HG02973 (cell line): ENCODE results near the gene CLIC3.
"Not testable (repeated sequence)": the region's sequence is repeated elsewhere in the genome, so short reads cannot be mapped to it uniquely, and the experiment has no call there.

Experiments used
- ATAC-seq: cut with Tn5 transposase; IDR thresholded peaks from one replicate; pipeline ENCODE4 v1.9.1; 2021; ENCODE audit warnings: moderate library complexity; ENCODE audit not compliant: unreplicated experiment

Gene CLIC3

GRCh38 chr9:136996361-136997292 lies at the start of gene CLIC3:
CLIC3 (minus strand) TSS chr9:136996568; CDS start chr9:136996543, 25 bp downstream.
- ATAC-seq: no peak

DNA sequence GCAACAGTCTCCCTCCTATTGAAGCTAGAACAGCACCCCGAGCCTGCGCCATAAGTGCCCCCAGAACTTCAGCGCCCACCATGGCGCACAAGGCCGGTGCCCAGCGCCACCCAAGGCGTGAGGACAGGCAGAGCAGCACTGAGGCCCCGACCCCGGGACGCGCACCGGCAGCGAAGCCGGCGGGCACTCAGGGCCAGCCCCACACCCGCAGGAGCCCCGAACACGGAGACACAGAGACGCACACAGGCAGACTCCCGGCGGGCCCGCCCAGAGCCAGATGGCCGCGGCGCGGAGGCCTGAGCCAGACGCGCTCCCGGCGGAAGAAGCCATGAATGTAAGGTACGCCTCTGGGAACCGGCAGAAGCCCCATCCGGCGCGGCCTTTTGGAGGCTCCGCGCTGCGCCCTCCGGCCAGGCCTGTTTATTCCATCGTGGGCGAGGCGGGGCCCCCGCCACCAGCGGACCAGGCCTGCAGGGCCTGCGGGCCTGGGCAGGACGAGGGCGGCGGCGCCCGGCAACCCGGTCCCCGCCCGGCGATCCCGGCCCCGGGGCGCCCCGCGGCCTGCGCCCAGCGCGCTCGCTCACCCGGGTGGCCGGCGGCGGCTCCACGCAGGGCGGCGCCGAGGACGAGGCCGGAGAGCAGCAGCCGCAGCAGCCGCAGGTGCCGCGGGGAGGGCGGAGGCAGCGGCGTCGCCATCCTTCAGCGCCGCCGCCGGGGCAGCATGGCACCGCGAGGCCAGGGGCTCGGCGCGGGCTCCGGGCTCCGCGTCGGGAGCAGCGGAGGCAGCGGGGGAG lies 49.1 kb upstream of the CLIC3 start:
- ATAC-seq: no peak

GRCh38 chr9:137044502-137045177 lies 48.3 kb upstream of the CLIC3 start:
- ATAC-seq: no peak

DNA sequence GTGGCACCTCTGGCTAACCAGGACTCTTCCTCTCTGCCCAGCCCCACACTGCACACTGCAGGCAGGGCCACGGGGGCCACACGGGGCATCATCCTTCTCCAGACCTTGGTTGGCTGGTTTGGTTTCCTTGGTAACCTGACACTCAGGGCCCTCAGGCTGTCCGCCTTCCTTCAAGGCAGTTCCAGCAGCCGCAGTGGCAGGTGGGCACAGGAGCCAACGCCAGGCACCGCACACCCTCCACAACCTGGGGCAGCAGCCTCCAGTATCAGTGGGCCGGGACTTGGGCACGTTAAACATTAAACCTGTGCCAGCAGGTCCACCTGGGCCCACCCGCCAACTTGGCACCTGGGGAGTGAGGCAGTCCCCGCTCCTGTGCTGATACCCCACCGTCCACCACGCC lies 47.7 kb upstream of the CLIC3 start:
- ATAC-seq: no peak

DNA sequence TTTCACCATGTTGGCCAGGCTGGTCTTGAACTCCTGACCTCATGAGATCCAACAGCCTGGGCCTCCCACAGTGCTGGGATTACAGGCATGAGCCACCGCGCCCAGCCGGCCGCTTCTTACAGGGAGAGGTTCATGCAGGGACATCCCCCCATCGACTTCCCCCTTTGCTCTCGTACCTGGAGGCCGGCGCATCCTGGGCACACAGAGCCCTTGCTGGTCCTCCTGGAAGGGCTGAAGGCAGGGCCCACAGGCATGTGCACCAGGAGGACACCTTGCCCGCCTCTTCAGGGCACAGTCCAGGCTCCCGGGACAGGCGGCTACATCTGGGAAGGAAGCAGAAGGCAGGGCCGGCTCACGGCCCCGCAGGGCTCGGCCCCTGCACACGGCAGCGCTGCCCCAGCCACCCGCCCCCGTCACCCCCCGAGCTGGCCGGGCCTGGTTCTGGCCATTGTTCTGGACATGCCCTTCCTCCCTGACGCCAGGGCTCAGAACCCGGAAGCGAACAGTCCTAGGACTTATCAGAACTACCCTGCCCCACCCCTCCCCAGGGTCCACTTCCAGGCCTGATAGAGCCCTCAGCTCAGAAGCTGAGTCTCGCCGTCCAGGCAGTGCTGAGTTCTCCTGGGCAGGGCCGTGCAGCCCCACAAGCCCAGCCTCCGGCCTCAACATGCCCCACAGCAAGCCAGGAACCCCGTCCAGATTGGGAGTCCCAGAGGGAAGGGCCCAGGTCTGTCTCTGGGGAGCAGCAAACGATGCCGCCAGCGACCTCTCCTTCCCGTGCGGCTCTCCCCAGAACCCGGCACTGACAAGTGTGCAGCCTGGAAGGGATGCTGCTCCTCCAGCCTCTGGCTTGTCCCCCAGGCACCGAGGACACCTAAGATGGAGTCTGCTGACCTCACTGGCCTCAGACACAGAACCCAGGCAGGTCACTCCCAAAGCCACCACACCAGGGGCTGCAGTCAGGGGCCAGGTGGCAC lies 46.7 kb upstream of the CLIC3 start:
- ATAC-seq: no peak

DNA sequence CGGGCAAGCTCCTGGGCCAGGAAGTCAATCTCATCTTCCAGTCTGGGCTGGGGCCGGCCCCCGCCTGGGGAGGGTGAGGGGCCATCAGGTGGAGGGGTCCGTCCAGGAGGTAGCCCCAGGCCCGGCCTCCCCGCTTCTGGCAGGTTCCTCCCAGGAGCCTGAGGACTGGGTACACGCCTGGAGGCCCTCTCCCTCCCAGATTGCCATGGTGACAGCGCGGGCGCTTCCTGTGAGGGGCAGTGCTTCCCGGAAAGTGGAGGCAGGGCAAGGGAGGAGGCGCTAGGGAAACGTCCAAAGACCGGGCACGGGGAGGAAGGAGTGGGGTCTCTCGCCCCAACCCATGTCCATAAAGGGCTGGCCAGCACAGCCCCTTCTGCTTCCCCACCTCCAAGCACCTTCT lies 44.8 kb upstream of the CLIC3 start:
- no peak for ATAC-seq

GRCh38 chr9:137040568-137040967 lies 44.2 kb upstream of the CLIC3 start:
- ATAC-seq: no peak

- no peak for ATAC-seq
Measured at GRCh38 chr9:137039611-137040366, 43.4 kb upstream of the CLIC3 start.

GRCh38 chr9:137038916-137039315 lies 42.5 kb upstream of the CLIC3 start:
- no peak for ATAC-seq

GRCh38 chr9:137037483-137037882 lies 41.1 kb upstream of the CLIC3 start:
- ATAC-seq: no peak

GRCh38 chr9:137037035-137037434 lies 40.7 kb upstream of the CLIC3 start:
- ATAC-seq: no peak

DNA sequence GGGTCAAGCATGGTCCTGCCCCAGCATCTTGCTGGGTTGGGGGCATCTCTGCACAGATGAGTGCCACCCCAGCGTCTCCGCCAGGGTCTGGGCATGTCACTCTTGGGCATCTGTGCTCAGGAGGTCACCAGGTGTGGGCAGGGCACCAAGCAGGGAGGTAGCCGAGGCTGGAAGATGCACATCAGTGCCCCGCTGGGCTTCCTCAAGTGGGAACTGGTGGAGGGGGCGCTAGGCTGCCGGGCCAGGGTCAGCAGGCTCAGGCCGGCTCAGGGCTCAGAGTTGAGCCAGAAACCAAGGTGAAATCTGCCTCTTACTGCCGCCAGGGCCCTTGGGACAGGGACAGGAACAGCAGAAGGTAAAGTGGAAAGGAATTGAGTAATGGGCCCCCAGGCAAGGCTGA lies 39.6 kb upstream of the CLIC3 start:
- ATAC-seq: no peak

DNA sequence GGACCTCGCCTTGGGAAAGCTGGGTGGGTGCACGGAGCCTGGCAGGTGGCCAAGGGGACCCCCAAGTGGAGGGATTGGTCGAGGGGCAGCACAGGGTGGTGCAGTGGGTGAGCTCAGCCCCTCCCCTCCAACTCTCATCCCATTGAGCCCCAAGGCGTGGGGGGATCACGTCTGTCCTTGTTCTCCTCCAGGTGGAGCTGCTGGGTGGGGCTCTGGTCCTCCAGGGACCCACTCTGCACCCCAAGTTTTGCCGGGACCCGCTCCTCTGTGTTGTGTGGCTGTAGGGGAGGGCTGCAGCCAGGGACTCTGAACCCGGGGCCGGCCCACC lies 39.1 kb upstream of the CLIC3 start:
- ATAC-seq: no peak

GRCh38 chr9:137034709-137035506 lies 38.5 kb upstream of the CLIC3 start:
- ATAC-seq: no peak

GRCh38 chr9:137034039-137034708 lies 37.8 kb upstream of the CLIC3 start:
- no peak for ATAC-seq

DNA sequence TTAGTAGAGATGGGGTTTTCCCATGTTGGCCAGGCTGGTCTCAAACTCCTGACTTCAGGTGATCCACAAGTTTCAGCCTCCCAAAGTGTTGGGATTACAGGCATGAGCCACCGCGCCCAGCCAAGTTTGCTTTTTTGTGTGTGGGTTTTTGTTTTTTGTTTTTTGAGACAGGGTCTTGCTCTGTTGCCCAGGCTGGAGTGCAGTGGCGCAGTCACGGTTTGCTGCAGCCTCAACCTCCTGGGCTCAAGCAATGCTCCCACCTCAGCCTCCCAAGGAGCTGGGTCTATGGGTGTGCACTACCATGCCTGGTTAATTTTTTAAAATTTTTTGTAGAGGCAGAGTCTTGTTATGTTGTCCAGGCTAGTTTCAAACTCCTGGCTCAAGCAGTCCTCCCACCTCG lies 37.1 kb upstream of the CLIC3 start:
- not testable (repeated sequence) for ATAC-seq

GRCh38 chr9:137032858-137033257 lies 36.5 kb upstream of the CLIC3 start:
- no peak for ATAC-seq

DNA sequence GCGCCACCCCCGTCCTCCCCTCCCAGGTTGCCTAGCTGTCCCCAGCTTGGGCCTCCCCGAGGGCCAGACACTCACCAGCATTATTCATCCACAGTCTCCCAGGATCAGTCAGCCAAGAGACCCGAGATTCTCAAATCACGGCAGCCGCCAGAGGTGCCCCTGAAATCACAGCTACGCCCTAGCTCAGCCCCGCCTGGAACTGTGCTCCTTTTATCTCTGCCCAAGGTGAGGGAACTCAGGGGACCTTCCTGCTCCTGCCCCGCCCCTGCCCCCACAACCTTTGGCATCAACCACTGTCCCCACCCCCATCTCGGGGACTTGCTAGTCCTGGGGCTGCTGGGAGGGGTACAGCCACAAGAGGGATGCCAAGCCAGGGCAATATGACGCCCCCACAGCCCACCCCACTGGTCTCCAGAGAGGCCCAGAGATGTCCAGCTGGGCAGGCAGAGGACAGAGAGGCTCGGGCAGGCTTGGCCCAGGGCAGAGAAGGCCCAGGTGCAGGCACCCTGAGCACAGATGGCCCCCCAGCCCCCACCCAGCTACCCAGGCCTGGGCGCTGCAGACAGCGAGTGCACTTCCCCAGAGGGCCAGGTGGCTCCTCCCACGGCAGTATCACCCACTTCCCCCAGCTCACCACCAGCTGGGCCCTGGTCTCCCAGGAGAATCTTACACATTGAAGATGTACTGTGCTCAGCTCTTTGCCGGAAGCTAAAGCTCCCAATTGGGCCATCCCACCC lies 35.7 kb upstream of the CLIC3 start, which contains the start of gene FUT7:
TSS of gene FUT7 (minus strand) at position 185 of the 737 bp plus-strand sequence. CDS start at position 88, 97 bp downstream.
- ATAC-seq: no peak
